LNCaP clone FGC (cell line): ENCODE results near the gene PTPN22.

Source experiments
- DNase-seq: peaks from one replicate; pipeline ENCODE4 v3.0.0-alpha.2; 2011; ENCODE audit warnings: low read depth
- H3K4me3 ChIP-seq: 2 replicates; pipeline ENCODE4 v1.5.1; 2011; ENCODE audit warnings: mild to moderate bottlenecking, low read depth, low read length, control low read depth
- CTCF ChIP-seq: IDR thresholded peaks from 2 replicates; pipeline ENCODE4 v1.5.1; 2012; ENCODE audit warnings: mild to moderate bottlenecking; ENCODE audit not compliant: control insufficient read depth, insufficient read depth; ENCODE audit errors: extremely low read depth

The PTPN22 gene

GRCh38 chr1:113859478-113860175 is 11.9 kb downstream of the PTPN22 start:
- no peak for DNase-seq
- no peak overlapping the region for H3K4me3 ChIP-seq
- no peak for TF ChIP-seq CTCF

DNA sequence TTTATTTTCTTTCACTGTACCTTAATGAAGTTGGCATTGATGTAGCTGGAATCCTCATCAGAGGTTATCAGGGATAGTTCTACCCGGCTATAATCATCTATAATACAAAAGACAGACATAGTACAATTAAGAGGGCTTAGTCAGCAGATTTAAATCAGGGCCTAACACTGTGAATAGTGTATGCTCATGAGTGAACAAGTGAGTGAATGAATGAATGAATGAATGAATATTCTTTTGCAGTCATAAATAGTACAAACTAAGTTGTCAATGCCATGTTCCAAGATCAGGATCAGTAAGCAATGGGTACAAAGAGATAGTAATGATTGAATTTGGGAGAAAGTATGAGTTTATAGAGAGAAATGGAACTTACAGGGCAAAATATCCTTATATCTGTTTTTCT is 12.5 kb downstream of the PTPN22 start:
- no peak for TF ChIP-seq CTCF

GRCh38 chr1:113858418-113858817 is 13.1 kb downstream of the PTPN22 start:
- no peak for TF ChIP-seq CTCF
- DNase-seq = no peak
- H3K4me3 ChIP-seq = no peak overlapping the region

More for the DNA sequence above, 12.5 kb downstream of the PTPN22 start:
- no peak overlapping the region for H3K4me3 ChIP-seq
- DNase-seq = no peak

DNA sequence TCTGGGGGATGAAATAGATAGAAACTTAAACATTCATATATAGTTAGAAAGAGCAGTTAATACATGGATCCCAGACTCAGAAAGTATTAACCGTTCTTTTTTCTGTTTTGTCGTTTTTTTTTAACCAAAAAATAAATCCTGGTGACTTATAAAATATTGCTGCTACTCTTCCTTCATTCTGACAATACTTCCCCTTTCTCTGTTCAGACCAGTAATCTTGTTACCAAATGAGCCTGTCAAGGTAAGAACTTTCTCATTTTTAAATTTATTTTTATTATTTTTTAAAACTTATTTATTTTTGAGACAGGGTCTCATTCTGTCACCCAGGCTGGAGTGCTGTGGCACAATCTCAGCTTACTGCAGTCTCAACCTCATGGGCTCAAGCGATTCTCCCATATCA is 13.7 kb downstream of the PTPN22 start:
- TF ChIP-seq CTCF = no peak
- H3K4me3 ChIP-seq = no peak overlapping the region
- DNase-seq = no peak

DNA sequence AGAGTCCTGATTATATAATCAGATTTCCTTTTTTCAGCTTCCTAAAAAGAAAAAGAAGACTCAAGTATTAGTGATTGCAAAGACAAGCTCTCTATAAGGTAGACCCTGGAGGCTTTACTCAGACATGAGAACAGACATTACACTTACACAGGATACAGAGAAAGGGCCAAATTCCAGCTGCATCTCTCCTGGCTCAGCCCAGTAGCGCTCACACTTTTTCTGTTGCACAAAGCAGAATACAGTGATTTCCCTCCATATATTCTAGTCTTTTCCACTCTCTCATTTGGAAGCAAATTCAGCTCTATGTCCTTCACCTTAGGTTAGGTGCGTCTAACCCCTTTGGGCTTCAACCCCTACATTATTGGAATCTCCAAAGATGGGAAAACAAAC is 15.1 kb downstream of the PTPN22 start:
- no peak overlapping the region for H3K4me3 ChIP-seq
- DNase-seq = no peak
- no peak for TF ChIP-seq CTCF

DNA sequence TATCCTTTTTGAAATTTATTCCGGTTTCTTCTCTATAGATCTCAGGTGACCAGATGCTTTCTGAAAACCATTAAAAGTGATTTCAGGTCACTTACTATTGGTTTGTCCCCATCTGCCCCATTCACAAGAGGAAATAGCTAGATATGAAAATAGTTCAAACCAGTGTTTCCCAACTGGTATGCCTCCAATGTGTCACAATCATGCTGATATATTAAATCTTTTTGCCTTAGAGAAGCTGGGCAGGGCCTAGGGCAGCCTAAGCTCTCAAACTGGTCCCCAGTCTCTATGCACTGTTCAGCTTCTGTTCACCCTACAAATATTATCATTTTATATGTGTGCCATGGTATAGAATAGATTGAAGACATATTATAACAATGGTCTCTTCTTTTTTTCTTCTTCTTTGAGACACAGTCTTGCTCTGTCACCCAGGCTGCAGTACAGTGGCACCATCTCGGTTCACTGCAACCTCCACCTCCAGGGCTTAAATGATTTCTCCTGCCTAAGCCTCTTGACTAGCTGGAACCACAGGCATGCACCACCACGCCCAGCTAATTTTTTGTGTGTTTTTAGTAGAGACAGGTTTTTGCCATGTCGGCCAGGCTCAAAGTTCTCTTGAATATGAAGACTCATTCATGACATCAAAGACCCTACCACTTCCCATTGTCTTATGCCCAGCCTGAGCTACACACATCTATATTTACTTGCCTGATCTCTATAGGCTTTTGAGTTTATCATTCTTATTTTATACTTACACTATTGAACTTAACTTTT is 15.7 kb downstream of the PTPN22 start:
- DNase-seq = no peak

More for the DNA sequence above, 15.7 kb downstream of the PTPN22 start:
- TF ChIP-seq CTCF = no peak
- H3K4me3 ChIP-seq = no peak overlapping the region
